ENCODE measurements around the gene BCKDHB. TPM values are rescaled to one million over a fixed set of nuclear protein-coding genes. Genes with fewer than 3 reads are reported as not detected.

Gene BCKDHB
- total and polyA plus RNA-seq, 2 experiments from 2014 or later, result 32.1 to 42.7 TPM

- TF ChIP-seq ZNF462 (CRISPR knock-in tag; IDR thresholded peaks at IDR 0.05) (no peak), REST (IDR thresholded peaks at IDR 0.05; ENCODE audit: unreplicated experiment) (no peak), CTCF (conservative IDR thresholded peaks at IDR 0.05; ENCODE audit: low read depth in 2 of 2) (no peak), ZNF114 (CRISPR knock-in tag; IDR thresholded peaks at IDR 0.05) (no peak), JUNB (IDR thresholded peaks at IDR 0.05; ENCODE audit: unreplicated experiment) (no peak), EZH2 (IDR thresholded peaks at IDR 0.05; ENCODE audit: low read depth, unreplicated experiment) (no peak), NANOG (IDR thresholded peaks at IDR 0.05; ENCODE audit: borderline replicate concordance) (no peak), ZNF331 (CRISPR knock-in tag; IDR thresholded peaks at IDR 0.05; ENCODE audit: low read depth) (no peak), POLR2AphosphoS5 (IDR thresholded peaks at IDR 0.05; ENCODE audit: low read depth) (no peak), EZH2phosphoT487 (IDR thresholded peaks at IDR 0.05; ENCODE audit: unreplicated experiment) (no peak)
Observed at GRCh38 chr6:80197474-80197873, 91.0 kb downstream of the BCKDHB start (continued).
